NCI-H460 (cell line): ENCODE measurements around the gene ERG. TPM values are rescaled to one million over a fixed set of nuclear protein-coding genes. Genes with fewer than 3 reads are reported as not detected.

Experiments used
- DNase-seq: peaks from one replicate; pipeline ENCODE4 v3.0.0-alpha.2; 2016; ENCODE audit warnings: low read depth; ENCODE audit errors: extremely low read depth
- total RNA-seq: library from RNA; depleted of rRNA; stranded (reverse); fragments of >200 nt; shearing (Covaris generic); gene quantifications from 2 replicates; pipeline ENCODE4 v1.2.3, GENCODE V29; 2014

The ERG gene
- total RNA-seq, 1 experiment from 2014 or later: not detected

DNA sequence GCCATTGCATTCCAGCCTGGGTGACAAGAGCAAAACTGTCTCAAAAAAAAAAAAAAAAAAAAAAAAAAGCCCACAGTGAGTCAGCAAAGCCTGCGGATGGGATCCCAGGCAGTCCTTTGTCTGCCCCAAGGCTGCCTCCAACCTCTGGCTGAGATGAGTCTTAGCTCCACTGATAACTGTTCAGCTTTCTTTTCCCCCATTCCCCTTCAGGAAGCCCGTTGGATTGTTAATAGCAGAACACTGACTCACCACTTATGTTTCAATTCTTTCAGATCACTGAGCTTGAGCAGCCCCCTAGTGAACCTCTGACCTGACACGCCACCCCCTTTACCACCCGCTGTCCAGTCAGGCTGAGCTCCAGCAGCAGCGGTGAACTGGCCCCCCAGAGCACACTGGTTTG lies 57.5 kb downstream of the ERG start:
- DNase-seq: no peak

DNA sequence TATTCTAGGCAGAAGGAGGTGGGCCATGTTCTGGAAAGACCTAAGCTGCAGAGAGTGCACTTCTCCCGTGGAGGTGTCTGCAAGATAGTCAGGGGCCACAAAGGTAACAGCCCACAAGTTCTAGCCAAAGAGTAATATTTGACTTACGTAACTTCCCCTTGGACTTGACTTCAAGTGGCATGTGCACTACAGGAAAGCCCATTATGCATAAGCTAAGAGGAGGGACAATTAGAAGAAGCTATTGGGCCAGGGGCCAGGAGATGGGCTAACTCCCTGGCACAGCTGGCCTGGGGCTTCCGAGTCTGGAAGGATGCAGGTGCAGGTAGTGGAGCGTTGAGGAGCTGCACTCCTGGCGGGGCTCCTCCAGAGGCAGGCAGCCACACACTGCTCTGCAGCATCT lies 58.3 kb downstream of the ERG start:
- no peak for DNase-seq

DNA sequence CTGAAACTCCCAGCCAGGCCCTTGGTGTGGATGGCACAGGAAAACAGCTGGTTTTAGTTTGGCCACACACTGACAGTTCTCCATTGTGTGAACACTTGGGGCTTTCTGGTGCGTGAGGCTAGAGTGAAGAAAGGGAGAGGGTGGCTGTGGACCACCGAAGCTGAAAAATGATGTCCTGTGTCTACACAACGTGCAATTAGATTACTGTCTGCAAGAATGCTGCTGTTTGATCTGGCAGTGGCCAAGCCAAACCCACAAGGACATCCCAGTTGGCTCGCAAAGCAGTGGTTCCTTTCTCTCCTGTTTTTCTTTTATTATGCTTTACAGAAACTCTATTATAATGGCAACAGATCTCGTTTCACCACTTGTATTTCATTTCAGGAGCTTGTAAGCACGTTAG lies 58.9 kb downstream of the ERG start:
- DNase-seq: no peak

DNA sequence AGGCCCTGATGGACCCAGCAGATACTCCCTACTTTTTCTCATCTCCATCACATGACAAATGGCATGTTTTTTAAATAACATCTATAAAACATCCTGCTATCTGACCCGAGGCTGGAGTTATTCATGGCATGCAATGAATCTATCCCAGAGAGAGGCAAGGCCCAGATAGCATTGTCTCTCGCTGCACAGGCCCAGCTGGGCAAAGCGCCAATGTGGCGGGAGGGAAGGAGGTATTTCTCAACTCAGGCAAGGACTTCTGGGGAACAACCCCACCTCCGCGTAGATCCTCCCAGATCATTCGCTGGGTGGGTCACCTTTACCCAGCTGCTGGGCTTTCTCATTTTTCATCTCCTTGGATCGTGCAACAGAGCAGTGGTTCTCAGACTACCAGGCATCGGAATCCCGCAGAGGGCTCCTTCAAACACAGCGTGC lies 59.8 kb downstream of the ERG start:
- DNase-seq: no peak

DNA sequence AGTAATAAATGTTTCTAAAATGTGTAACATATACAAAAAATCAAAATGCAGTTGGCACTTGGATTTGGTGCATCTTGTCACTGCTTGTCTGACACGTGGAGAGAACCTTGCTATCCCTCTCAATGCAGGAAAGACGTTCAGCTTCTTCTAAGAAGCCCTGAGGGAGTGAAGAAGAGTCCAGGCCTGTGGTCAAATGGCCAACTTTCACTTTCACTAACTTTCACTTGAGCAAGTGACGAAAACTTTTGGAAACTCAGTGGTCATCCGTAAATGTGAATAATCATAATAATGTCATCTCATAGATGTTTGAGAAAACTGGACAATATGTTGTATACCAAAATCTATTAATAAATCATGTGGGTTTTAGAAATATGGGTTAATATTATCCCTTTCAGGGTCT lies 61.9 kb downstream of the ERG start:
- no peak for DNase-seq

DNA sequence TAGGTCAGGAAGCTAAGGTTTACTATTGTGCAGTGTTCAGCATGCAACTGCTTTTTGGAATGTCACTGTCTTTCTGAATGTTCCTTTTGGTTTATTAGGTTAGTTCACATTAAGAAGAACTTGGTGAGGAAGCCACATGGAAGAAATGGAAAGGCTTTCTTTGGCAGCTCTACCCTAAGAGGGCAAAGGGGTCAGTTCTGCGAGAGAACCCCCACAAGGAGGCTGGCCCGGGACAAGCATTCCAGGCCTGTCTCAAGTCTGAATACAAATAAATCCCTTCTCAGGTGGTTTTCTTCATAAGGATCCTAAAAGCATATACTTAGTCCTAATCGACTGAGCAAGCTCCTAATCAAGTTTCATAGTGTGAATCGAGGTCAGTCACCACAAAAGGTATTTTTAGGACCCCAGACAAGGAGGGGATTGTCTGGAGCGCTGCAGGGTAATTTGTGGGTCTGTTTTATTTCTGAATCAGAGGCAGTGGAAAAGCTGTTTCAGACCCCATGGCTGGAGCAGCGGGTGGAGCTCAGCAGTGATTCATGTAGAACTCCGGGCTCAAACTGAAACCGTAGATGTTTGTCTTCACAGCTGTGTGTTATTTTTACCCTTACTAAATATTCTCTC lies 63.3 kb downstream of the ERG start:
- no peak for DNase-seq

DNA sequence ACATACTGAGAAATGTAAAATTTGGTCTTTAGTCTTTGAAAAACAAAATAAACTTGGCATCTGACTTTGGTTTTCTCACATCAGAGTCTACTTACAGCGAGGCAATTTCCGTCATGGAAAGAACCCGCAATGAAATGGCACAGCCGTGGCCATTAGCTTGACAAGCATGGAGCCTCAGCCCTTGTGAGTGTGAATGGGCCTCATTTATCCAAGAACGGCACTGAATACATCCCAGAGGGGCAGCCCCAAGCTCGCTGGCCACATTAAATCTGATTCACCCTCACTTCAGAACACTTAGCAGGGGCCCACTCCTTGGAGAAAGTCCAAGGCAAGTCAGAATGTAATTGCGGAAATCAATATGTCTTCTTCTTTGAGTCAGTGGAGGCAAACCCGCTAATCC lies 64.8 kb downstream of the ERG start:
- DNase-seq: no peak

DNA sequence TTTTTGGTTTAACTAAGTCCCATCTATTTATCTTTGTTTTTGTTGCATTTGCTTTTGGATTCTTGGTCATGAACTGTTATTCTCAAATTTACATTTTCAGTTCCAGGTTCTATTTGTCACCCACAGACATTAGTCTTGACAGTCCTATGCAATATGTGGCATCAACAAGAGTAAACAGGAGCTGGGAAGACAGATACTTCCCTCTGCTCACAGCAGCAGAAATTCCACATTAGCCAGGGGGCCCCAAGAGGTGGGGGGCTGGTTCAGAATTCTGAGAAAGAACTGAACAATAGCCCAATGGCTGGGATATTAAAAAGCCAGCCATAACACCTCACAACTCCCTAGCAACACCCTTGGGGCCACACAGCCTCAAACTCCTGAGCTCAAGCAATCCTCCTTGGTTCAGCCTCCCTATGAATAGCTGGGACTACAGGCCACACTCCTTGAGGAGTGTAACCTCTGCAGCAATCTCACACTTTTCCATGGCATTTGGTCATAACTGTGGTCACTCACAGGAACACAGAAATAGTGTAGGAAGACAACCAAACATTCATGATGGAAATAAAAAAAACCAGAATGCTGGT lies 67.8 kb downstream of the ERG start:
- DNase-seq: no peak

DNA sequence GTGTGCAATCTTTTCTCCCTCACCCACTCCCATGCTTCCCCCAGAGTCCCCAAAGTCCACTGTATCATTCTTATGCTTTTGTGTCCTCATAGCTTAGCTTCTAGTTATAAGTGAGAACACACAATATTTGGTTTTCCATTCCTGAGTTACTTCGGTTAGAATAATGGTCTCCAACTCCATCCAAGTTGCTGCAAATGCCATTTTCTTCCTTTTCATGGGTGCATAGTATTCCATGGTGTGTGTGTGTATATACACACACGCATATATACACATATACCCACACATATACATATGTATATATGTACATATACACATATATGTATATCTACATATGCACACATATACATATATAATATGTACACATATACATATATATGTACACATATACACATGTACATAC lies 69.3 kb downstream of the ERG start:
- DNase-seq: no peak

DNA sequence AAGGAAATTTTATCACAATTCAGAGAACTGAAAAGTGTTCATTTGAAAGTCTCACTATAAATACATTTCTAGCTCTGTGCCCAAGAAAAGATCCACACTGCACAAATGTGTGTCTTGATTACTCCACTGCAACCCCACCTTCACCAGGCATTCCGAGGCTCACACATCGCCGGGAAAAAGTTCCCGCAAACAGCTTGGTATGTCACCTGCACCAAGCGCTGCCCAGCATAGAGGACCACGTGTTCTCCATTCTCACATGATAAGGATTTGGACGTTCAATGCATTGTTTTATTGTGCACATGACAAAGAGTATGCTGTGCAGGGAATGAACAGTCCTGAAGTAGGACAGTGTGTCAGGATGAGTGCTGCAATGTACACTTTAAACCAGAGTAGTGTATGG lies 70.1 kb downstream of the ERG start:
- no peak for DNase-seq

DNA sequence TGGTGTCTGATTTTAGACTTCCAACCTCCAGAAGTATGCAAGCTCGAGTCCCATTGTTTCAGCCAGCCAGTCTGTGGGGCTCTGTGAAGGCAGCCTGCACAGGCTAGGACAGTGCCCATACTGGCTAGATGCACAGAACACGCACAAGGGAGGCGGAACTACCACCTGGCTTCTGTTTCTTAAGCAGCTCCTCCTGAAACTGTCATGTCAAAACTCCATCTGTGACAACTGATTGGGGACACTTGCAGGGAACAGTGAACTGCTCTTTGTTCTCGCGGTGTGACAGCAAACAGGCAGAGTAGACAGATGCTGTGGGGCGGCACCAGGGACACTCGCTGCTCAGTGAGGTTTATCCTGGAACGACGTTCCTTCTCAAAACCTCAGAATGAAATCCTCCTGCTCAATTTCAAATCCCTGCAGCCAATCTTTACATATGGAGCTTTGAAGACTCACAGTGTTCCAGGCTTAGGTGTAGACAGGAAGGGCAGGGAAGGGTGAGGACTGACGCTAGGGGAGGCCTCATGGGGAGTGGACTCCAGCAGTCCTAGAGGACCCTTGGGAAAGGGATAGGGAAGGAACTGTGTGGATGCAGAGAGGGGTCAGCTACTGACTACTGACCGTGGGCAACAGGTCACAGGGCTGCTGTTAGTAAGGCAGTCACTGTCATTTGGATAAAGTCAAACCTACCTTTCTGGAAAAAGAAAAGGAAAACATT lies 73.8 kb downstream of the ERG start:
- no peak for DNase-seq

DNA sequence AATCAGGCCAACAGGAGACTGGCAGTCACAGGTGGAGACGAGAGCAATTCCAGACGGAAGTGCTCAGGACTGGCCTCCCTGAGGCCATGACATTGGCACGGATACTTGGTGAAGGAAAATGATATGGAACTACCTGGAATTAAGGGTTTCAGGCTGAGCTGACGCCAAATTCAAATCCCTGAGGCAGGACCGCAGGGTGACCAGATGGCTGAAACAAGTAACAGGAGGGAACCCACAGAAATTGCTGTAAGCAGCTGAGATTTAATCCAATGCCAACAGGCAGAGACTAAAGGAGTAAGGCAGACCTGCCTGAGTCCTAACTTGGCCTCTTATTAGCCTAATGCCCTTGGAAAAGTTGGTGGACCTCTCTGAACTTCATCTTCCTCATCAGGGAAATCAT lies 76.2 kb downstream of the ERG start:
- DNase-seq: no peak

DNA sequence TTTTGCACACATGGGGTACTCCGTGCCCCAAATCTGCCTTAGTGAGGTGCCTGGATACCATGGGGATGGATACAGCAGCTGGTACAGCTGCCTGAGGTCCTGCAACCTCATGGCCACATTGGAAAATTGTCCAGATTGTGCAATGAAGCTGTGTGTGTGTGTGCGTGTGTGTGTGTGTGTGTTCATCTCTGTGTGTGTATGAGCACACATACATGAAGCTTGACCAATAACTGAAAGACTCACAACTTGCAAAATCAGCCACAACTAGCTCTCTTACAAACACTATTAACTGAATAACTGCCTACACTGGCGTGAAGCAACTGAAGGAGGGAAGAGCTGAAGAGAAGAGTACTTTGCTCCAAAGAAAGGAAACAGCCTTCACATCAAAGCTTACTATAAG lies 78.1 kb downstream of the ERG start:
- no peak for DNase-seq

DNA sequence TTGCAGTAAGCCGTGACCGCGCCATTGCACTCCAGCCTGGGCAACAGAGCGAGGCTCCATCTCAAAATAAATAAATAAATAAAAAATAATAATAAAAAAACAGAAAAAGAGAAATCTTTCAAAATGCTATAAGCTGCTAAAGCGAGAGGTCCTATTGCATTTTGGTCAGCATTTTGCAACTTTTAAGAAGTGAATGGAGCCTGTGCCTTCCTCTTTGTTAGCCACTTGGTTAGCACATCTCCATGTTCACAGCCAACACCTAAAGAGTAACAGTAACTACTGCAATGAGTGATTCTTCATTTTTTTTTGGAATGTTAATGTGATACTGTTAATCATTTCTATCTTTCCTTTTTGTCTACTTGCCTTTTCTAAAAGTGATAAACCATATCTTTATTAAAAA lies 80.6 kb downstream of the ERG start:
- no peak for DNase-seq

DNA sequence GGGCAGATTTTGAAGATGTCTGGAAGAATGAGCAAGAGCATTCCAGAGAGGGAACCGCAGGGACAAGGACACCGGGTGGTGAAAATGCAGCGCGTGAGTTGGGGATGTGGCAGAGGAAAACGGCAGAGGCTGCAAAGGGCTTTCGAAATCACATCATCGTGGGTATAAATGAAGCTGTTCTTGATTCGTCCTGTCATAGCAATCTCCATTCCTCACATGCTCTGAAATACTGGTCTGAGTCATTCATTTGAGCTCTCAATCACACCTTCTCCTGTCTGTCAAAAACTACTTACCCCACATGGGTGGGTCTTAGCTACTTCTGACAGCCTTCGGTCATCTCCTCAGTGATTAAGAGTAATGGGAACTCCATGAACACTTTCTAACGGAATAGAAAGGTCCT lies 81.5 kb downstream of the ERG start:
- no peak for DNase-seq

DNA sequence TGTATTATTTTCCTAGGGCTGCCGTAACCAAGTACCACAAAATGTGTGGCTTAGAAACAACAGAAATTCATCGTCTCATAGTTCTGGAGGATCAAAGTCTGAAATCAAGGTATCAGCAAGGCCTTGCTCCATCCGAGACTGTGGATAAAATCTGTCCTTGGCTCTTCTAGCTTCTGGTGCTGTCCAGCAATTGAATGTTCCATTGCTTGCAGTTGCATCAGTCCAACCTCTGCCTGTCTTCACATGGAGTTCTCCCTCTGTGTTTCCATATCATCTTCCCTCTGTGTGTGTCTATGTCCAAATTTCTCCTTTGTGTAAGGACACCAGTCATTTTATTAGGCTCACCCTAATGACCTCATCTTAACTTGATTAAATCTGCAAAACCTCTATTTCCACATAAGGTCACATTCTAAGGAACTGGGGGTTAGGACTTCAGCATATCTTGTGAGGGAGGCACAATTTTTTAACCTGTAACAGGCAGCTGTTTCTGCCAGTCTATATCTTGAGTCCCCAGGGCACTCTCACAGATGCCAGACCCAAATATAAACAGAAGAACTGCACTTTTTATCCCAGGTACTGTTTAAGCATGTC lies 84.2 kb downstream of the ERG start:
- peak; percentile 24 for DNase-seq

DNA sequence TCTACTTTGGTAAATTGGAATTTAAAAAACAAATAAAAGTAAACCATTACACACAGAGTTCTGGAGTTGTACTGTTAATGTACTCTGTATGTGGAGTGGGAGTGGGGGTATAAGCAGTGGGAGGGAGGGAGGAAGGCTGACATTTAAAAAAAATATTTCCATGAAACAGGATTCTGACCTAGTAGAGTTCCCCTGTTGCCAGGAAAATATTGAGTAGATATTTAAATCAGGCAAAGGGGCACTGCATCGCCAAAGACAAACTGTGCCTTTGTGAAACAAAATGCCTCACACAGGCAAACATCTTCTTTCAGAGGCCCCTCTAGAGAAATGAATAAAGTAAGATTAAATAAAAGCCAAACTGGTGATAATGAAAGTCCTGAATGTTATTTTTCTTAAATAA lies 87.8 kb downstream of the ERG start:
- no peak for DNase-seq

DNA sequence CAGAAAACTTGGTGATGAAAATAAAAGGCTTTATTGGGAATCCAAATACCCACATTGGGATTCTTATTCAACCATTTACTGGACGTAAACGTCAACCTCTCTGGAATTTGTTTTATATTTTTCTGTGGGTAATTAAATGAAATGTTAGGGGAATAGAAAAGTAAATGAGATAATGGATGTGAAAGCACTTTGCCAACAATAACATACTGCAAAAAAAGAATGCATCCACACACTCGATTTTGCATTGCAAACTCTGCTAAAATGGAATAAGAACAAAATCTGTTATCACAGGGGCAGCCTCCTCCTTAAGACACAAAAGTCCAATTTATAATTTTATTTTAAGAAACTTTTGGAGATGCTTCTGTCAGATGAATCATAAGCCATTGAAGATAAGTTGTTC lies 88.4 kb downstream of the ERG start:
- no peak for DNase-seq

DNA sequence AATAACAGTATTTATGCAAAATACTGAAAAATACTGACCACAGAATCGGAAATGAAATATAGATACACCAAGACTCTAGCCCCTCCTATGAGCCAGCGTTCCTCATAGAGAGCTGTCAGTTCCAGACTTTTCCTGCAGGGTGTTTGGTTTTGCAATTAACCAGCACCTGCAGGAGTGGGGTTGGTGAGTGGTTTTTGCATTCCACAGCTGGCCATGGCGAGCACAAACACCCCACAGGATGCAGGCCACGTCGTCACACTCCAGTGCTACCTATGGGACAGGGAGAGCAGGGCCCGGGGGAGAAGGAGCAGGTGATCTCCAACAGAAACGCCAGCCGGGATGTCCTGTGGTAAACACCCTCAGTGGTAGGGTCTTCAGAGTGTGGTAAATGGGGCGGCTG lies 94.1 kb downstream of the ERG start:
- DNase-seq: no peak

DNA sequence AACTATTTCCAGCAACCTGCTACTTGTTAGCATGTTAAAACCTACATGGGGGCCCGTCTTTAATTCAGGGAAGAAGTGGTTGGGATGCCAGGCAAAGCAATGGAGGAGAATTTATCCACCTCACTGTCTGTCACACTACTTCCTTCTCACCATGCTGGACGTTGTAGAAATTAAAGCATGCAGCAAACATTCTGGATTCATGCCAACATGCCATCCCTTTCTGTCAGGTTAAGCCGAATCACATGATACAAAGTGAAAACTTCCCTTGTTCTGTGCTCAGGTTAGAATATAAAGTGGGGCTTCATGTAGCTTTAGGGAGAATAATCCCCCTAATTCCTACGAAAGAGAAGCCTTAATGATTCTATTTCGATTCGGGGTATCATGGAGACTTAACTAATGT lies 95.5 kb downstream of the ERG start:
- no peak for DNase-seq

DNA sequence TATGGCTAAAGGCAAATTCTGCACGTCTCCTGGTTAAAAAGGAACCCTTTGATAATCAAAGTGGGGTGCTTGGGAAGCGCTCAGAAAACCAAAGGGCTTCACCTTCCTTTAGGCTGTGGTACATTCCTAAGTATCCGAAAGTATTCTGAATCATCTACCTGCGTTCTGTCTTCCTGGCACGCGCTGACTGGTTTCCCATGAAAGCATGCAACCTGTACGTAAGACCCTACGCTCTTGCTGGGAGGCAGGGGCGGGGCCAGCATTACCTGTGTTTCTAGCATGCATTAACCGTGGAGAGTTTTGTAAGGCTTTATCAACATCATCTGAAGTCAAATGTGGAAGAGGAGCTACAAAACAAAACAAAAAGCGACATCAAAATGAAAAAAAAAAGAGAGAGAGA lies 96.0 kb downstream of the ERG start:
- DNase-seq: no peak
